GM12873 (cell line): ENCODE results near the gene CHSY1.

Source experiments
- TF ChIP-seq, protein P1 (sequence below): IDR thresholded peaks from 2 replicates; pipeline ENCODE4 v1.5.1; 2012; ENCODE audit warnings: low read depth, mild to moderate bottlenecking, moderate library complexity, low read length, control low read depth; ENCODE audit not compliant: insufficient read depth; ENCODE audit errors: missing control alignments

Gene CHSY1

DNA sequence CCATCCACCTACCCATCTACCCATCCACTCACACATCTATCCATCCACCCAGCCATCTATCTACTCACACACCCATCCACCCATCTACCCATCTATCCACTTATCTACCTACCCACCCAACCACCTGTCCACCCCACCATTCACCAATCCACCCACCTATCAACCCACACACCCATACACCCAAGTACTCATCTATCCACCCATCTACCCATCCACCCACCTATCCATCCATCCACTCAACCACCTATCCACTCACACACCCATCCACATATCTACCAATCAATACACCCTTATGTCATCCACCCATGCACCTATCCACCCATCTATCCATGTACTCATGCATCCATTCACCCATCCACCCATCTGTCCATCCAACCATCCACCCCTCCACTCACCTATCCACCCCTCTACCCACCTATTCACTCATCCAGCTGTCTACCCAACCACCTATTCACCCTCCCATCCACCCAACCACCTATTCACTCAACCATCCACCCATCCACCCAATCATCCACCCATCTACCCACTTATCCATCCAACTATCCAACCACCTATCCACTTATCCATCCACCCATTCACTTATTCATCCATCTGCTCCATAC lies 109.8 kb downstream of the CHSY1 start:
- TF ChIP-seq, protein P1, sequence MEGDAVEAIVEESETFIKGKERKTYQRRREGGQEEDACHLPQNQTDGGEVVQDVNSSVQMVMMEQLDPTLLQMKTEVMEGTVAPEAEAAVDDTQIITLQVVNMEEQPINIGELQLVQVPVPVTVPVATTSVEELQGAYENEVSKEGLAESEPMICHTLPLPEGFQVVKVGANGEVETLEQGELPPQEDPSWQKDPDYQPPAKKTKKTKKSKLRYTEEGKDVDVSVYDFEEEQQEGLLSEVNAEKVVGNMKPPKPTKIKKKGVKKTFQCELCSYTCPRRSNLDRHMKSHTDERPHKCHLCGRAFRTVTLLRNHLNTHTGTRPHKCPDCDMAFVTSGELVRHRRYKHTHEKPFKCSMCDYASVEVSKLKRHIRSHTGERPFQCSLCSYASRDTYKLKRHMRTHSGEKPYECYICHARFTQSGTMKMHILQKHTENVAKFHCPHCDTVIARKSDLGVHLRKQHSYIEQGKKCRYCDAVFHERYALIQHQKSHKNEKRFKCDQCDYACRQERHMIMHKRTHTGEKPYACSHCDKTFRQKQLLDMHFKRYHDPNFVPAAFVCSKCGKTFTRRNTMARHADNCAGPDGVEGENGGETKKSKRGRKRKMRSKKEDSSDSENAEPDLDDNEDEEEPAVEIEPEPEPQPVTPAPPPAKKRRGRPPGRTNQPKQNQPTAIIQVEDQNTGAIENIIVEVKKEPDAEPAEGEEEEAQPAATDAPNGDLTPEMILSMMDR = no peak

DNA sequence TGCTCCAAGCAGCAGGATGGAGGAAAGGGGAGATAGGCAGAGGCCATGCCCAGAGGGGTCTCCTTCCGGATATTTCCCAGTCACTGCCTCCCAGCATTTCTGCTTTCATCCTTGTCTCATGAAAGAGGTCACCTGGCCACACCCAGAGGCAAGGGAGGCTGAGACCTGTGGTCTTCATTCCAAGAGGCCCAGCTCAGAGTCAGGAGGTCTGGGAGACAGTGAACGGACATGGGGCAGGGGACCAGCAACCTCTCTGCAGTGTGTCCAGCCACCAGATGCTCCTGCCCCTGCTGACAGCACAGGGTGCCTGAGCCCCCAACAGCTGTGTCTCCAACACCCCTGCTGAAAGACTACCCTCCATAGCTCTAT lies 111.2 kb downstream of the CHSY1 start:
- TF ChIP-seq, protein P1 = no peak

DNA sequence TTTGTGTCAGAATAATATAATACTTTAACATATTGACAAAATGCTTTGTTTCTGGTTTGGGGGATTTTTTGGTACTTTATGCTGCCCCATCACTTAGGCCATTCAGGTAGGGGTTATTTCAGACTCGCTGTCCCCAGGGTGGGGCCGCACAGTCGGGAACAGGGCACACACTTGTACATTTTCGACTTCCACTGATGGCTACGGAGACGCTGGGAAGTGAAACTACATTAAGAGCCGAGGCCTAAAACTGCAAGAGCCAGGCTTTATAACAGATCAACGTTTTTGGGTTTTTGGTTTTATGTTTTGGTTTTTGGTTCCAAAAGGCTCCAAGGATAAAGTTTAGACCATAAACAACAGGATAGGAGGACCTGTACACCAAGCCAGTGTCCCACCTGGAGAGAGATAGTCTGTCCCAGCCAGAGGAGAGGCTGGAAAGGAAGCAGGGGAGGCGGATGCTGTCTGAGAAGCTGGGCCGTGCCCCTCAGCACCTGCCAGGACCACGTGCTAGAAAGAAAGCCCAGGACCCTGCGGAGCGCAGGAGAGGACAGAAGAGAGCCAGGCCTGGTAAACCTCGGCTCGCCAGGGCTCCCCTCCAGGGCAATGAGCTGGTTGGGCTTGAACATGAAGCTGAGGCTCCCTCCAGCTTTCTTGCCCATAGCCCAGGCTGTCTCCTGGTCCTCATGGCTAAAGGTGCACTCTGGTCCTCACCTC lies 111.7 kb downstream of the CHSY1 start:
- TF ChIP-seq, protein P1 = no peak

DNA sequence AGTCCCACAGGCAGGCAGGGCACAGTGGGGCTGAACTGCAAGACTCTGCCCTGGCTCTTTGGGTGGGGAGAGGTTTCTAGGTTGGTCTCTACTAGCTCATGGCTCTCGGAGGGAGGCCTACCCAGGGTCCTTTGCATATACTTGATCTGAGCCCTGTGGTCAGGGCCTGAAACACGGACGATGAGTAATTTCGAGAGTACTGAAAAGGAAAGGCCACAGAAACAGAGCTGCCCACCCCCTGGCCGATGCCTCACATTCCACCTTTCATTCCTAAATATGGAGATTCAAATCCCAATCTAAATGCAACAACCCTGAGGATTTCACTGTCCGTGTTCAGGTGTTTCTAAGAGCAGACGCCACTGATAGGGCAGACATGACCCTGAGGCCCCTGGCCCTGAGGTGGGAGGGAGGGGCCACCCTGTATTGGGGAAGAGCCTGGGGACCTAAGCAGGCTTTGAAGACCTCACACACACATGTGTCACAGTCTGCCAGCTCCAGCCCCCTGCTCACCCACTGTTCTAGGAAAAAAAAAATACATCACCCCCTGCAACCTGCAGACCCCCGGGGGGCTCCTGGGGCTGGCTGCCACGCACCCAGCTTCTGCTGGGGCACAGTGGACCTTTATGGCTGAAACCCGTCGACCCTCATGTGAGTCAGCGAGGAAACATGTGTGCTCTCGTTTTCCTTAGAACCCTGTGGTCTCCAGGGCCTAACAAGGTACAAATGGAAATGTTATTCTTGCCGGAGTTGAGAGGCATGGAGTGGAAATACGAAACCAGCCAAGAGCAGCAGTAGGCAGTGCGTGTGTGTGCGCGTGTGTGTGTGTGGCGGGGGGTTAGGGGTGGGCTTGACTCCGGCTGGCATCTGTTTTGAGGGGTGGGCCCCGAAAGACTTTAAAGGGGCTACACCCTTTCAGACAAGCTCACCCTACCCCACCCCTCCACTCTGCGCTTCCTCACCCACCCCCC lies 112.7 kb downstream of the CHSY1 start:
- TF ChIP-seq, protein P1 = no peak

DNA sequence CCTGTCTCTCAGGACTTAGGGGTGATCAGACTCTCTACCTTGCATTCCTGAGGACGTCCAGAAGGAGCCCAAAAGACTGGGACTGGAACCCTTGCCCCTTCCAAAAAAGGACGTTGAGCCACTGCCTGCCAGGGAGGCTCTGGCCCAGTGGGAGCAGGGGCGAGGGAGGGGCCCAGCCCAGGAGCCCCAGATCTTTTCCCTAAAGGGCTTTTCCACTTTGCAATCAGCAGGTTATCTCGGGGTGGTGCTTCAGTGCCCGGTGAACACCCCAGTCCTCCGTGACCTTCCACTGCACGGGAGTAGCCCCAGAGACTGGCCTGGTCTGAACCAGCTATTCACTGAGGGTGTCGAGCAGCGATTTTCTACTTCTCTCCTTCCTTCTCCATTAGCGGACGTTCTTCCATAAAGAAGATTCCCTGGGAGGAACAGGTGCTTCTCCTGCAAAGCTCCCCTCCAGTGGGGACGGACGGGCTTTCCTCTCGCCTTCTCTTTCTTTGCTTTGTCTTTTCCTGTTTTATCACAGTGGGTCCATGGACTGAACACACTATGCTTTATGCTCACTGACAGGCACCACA lies 113.7 kb downstream of the CHSY1 start:
- TF ChIP-seq, protein P1 = no peak

DNA sequence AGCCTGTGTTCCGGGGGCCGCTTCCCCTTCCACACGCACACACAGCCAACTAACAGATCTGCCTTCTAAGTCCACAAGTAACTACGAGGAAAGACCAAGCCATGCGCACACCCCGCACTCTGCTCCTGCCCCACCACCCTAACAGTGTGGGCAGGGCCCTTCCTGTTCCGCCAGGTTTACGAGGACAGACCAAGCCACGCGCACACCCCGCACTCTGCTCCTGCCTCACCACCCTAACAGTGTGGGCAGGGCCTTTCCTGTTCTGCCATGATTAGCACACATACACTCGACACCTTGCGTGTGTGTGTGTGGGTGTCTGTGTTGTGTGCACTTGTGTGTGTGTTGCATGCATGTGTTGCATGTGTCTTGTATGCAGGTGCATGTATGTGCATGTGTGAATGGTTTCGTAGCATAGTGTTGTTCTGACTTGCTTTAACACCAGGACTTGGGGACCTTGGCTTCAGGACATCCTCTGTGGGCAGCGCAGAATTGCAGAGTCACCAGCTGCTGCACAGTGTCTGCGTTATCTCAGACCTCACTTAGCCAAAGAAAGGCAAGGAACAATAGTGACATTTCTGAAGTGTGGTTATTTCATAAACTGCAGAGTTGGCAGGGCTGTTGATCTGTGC lies 114.4 kb downstream of the CHSY1 start:
- TF ChIP-seq, protein P1 = no peak
